Suprapubic skin (tissue), 4 donors: Measurements from ENCODE around the gene CSNK1G2. TPM values are rescaled to one million over a fixed set of nuclear protein-coding genes. Genes with fewer than 3 reads are reported as not detected.

ENCODE experiments used
- DNase-seq, 2 donors: peaks; one replicate each; pipeline ENCODE4 v3.0.0-alpha.2; 2019; ENCODE audit warnings: low spot score in 2 of 2
- H3K27ac ChIP-seq: fragments of 200-600 bp; sonication (generic); one replicate; pipeline ENCODE4 v1.5.1; 2019
- H3K27me3 ChIP-seq: fragments of 200-600 bp; sonication (generic); one replicate; pipeline ENCODE4 v1.5.1; 2019
- H3K36me3 ChIP-seq: fragments of 200-600 bp; sonication (generic); one replicate; pipeline ENCODE4 v1.5.1; 2019
- H3K4me1 ChIP-seq: fragments of 200-600 bp; sonication (generic); one replicate; pipeline ENCODE4 v1.5.1; 2019
- H3K4me3 ChIP-seq: fragments of 200-600 bp; sonication (generic); one replicate; pipeline ENCODE4 v1.5.1; 2019; ENCODE audit warnings: mild to moderate bottlenecking
- H3K9me3 ChIP-seq: fragments of 200-600 bp; sonication (generic); one replicate; pipeline ENCODE4 v1.5.1; 2019
- EP300 ChIP-seq: sonication (generic); formaldehyde crosslinking; IDR thresholded peaks from one replicate; pipeline ENCODE4 v1.6.1; 2017; ENCODE audit warnings: antibody characterized with exemption
- POLR2A ChIP-seq, 2 donors: fragments of 450-650 bp; IDR thresholded peaks; one replicate each; pipeline ENCODE4 v1.6.1; 2017; ENCODE audit warnings: antibody characterized with exemption in 2 of 2, mild to moderate bottlenecking in 2 of 2, moderate library complexity in 2 of 2
- POLR2AphosphoS5 ChIP-seq, 3 donors: sonication (generic); formaldehyde crosslinking; IDR thresholded peaks; one replicate each; pipeline ENCODE4 v1.6.1; 2017; ENCODE audit warnings: antibody characterized with exemption in 3 of 3
- WGBS: methylation state at CpG from one replicate; pipeline ENCODE4 v1.1.5; 2018; 5-methylcytosine and 5-hydroxymethylcytosine counted together
- total RNA-seq, 4 donors: library from RNA; depleted of rRNA; stranded (reverse); fragments of >200 nt; gene quantifications; one replicate each; pipeline ENCODE4 v1.1.0, GENCODE V29; 2016
- TF ChIP-seq, protein P1 (sequence below), 2 donors: fragments of 200-600 bp in 1 of 2; fragments of 450-650 bp in 1 of 2; sonication (generic) in 1 of 2; IDR thresholded peaks; one replicate each; pipeline ENCODE4 v1.5.1; 2016 to 2019; ENCODE audit warnings: antibody characterized with exemption in 2 of 2, mild to moderate bottlenecking in 1 of 2, moderate library complexity in 1 of 2

CSNK1G2 gene
- total RNA-seq, 4 donors from 2014 or later, result 46.1 to 89.0 (median 59.3) TPM

- H3K9me3 ChIP-seq, result no peaks in the 10 kb centered on the region
- DNase-seq, result no peak
- TF ChIP-seq POLR2A (IDR thresholded peaks at IDR 0.05), result no peak
- TF ChIP-seq, protein P1, sequence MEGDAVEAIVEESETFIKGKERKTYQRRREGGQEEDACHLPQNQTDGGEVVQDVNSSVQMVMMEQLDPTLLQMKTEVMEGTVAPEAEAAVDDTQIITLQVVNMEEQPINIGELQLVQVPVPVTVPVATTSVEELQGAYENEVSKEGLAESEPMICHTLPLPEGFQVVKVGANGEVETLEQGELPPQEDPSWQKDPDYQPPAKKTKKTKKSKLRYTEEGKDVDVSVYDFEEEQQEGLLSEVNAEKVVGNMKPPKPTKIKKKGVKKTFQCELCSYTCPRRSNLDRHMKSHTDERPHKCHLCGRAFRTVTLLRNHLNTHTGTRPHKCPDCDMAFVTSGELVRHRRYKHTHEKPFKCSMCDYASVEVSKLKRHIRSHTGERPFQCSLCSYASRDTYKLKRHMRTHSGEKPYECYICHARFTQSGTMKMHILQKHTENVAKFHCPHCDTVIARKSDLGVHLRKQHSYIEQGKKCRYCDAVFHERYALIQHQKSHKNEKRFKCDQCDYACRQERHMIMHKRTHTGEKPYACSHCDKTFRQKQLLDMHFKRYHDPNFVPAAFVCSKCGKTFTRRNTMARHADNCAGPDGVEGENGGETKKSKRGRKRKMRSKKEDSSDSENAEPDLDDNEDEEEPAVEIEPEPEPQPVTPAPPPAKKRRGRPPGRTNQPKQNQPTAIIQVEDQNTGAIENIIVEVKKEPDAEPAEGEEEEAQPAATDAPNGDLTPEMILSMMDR (IDR thresholded peaks at IDR 0.05), result no peak
- no peak for TF ChIP-seq EP300
- no peak for TF ChIP-seq POLR2AphosphoS5 (IDR thresholded peaks at IDR 0.05)
- peaks cover 68% of the 10 kb centered on the region for H3K36me3 ChIP-seq
- no peak overlapping the region for H3K4me3 ChIP-seq
- 89% methylated on average over 28 of the region's 28 CpGs for WGBS
- H3K27me3 ChIP-seq, result no peaks in the 10 kb centered on the region
- no peak overlapping the region for H3K27ac ChIP-seq
- H3K4me1 ChIP-seq, result peaks cover 13% of the 10 kb centered on the region
These were observed 22.0 kb upstream of the CSNK1G2 start for GRCh38 chr19:1918975-1919374.

DNA sequence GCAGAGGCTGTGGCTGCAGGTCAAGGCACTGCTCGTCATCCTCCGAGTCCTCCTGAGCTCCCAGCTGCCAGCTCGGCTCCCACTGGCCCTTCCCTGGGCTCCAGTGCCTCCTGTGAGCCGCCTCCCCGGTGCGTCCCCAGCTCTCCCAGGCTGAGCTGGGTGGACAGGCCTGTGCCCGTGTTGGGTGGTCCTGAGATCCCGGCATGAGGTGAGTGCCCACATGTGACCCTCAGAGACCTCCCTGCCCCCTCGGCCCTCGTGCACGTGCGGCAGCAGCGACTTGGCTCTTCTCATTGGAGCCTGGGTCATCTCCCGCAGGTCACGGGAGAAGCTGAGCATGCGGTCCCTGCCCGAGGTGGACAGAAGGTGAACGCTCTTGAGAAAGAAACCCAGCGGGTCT is 20.3 kb upstream of the CSNK1G2 start:
- H3K36me3 ChIP-seq, result peaks cover 79% of the 10 kb centered on the region
- H3K4me1 ChIP-seq, result no peaks in the 10 kb centered on the region
- H3K9me3 ChIP-seq, result no peaks in the 10 kb centered on the region
- no CpG with 5 or more reads among the region's 19 CpGs for WGBS
- H3K27ac ChIP-seq, result no peak overlapping the region
- DNase-seq, result no peak
- H3K4me3 ChIP-seq, result no peak overlapping the region
- no peaks in the 10 kb centered on the region for H3K27me3 ChIP-seq
- TF ChIP-seq POLR2A (IDR thresholded peaks at IDR 0.05) (no peak), POLR2AphosphoS5 (IDR thresholded peaks at IDR 0.05) (no peak), EP300 (no peak)
- TF ChIP-seq, protein P1 (IDR thresholded peaks at IDR 0.05), result no peak

DNA sequence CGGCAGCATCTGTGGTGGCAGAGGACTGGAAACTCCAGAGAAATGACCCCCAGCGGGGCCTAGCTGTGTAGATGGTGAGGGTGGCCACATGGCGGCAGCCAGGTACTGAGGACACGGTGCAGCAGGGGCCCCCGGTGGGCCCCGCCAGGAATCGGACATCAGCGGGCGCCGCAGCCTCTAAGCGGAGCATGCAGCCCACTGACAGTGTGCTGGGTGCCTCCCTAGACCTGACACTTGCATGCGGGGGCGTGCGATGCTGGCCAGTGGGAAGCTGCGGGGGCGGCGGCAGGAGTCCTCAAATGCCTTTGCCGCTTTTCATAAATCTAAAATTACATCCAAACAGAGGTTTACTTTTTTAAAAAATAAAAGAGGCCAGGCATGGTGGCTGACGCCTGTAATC is 19.6 kb upstream of the CSNK1G2 start:
- Histone ChIP-seq H3K27me3 (no peaks in the 10 kb centered on the region), H3K27ac (no peak overlapping the region), H3K36me3 (peaks cover 82% of the 10 kb centered on the region), H3K4me1 (no peaks in the 10 kb centered on the region), H3K4me3 (no peak overlapping the region), H3K9me3 (no peaks in the 10 kb centered on the region)
- WGBS, result 99% methylated on average over 14 of the region's 19 CpGs
- no peak for DNase-seq
- no peak for TF ChIP-seq POLR2AphosphoS5 (IDR thresholded peaks at IDR 0.05)
- TF ChIP-seq, protein P1 (IDR thresholded peaks at IDR 0.05), result no peak
- no peak for TF ChIP-seq POLR2A (IDR thresholded peaks at IDR 0.05)
- no peak for TF ChIP-seq EP300

DNA sequence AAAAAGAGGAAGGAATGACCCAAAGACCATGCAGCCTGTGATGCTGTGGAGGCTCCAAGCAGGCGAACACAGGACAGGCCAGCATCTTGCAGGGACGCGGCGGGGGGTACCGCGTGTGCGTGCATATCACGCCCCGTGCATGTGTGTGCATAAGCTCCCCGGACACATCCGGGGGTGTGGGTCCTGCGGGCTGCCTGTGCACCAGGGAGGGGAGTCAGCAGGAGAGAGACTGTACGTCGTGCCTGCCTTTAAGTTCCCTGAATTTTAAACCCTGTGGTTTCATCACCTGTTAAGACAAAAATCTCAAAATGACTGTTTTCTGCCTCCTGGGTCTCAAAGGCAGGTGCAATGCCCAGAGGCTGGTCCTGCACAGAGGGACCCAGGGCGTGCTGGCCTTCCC is 19.1 kb upstream of the CSNK1G2 start:
- no peaks in the 10 kb centered on the region for H3K9me3 ChIP-seq

DNA sequence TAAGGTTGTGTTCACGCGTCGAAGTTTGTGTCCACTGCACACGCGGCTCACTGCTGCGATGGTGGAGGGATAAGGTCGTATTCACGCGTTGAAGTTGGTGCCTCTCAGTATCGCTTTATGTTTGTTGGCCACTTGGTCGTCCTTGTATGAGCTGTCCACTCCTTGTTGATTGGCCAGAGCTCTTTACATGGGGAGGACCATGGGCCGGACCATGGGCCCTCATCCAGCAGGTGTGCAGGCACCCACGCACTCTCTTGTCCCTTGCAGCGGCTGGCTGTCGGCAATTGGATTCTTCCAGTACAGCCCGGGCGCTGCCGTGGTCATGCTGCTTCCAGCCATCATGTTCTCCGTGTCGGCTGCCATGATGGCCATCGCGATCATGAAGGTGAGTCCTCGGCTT is 18.2 kb upstream of the CSNK1G2 start:
- no peaks in the 10 kb centered on the region for H3K9me3 ChIP-seq
- peaks cover 77% of the 10 kb centered on the region for H3K36me3 ChIP-seq
- no peaks in the 10 kb centered on the region for H3K4me1 ChIP-seq
- DNase-seq, result no peak
- WGBS, result over 99% methylated on average over 18 of the region's 23 CpGs
- no peak for TF ChIP-seq POLR2AphosphoS5 (IDR thresholded peaks at IDR 0.05)
- TF ChIP-seq, protein P1 (IDR thresholded peaks at IDR 0.05), result no peak
- no peak for TF ChIP-seq EP300
- TF ChIP-seq POLR2A (IDR thresholded peaks at IDR 0.05), result no peak
- no peaks in the 10 kb centered on the region for H3K27me3 ChIP-seq
- no peak overlapping the region for H3K27ac ChIP-seq
- H3K4me3 ChIP-seq, result no peak overlapping the region

More for the DNA sequence above, 19.1 kb upstream of the CSNK1G2 start:
- Histone ChIP-seq H3K4me1 (no peaks in the 10 kb centered on the region), H3K36me3 (peaks cover 82% of the 10 kb centered on the region), H3K27ac (no peak overlapping the region), H3K4me3 (no peak overlapping the region), H3K27me3 (no peaks in the 10 kb centered on the region)
- no peak for DNase-seq
- WGBS, result 89% methylated on average over 15 of the region's 15 CpGs
- no peak for TF ChIP-seq POLR2AphosphoS5 (IDR thresholded peaks at IDR 0.05)
- TF ChIP-seq EP300, result no peak
- TF ChIP-seq POLR2A (IDR thresholded peaks at IDR 0.05), result no peak
- TF ChIP-seq, protein P1 (IDR thresholded peaks at IDR 0.05), result no peak
